ENCODE measurements around the gene DOCK11.

The DOCK11 gene

DNA sequence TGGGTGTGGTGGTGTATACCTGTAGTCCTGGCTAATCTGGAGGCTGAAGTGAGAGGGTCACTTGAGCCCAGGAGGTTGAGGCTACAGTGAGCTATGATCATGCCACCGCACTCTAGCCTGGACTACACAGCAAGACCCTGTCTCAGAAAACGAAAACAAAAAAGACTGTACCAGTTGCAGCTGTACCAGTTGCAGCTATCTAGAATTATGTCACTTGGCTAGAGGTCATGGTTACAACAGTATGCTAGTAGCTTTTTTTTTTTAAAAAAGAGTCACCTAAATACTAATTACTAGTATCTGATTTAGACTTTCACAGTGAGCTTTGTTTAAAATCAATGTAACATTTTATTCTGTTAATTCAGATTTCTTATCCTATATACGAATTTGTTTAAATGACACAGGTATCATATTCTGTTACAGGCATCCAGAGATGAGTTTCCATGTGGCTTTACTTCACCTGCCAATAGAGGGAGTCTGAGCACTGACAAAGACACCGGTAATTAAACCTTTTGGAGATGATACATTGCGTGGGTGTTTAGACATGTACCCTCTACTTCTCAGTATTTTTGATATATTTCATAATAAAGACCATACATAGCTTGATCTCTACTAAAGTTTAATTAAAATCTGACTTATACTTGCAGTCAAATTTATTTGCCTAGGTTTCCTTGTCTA is 131.6 kb downstream of the DOCK11 start:
- Histone ChIP-seq H3K4me3 (ENCODE audit: low read depth, low read length) (no peak overlapping the region), H3K79me2 (no peaks in the 10 kb centered on the region), H3K4me2 (ENCODE audit: low read length) (no peak overlapping the region), H3K36me3 (ENCODE audit: control insufficient read depth, insufficient read depth, low read length) (no peaks in the 10 kb centered on the region), H3K27me3 (ENCODE audit: control insufficient read depth, insufficient read depth, low read length) (no peaks in the 10 kb centered on the region), H3K27ac (no peak overlapping the region), H3K4me1 (no peaks in the 10 kb centered on the region), H2AFZ (no peak overlapping the region), H3K9ac (no peak overlapping the region), H3K9me3 (ENCODE audit: control insufficient read depth, low read length) (no peaks in the 10 kb centered on the region)
- TF ChIP-seq, protein P1, sequence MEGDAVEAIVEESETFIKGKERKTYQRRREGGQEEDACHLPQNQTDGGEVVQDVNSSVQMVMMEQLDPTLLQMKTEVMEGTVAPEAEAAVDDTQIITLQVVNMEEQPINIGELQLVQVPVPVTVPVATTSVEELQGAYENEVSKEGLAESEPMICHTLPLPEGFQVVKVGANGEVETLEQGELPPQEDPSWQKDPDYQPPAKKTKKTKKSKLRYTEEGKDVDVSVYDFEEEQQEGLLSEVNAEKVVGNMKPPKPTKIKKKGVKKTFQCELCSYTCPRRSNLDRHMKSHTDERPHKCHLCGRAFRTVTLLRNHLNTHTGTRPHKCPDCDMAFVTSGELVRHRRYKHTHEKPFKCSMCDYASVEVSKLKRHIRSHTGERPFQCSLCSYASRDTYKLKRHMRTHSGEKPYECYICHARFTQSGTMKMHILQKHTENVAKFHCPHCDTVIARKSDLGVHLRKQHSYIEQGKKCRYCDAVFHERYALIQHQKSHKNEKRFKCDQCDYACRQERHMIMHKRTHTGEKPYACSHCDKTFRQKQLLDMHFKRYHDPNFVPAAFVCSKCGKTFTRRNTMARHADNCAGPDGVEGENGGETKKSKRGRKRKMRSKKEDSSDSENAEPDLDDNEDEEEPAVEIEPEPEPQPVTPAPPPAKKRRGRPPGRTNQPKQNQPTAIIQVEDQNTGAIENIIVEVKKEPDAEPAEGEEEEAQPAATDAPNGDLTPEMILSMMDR (IDR thresholded peaks at IDR 0.05), result no peak

DNA sequence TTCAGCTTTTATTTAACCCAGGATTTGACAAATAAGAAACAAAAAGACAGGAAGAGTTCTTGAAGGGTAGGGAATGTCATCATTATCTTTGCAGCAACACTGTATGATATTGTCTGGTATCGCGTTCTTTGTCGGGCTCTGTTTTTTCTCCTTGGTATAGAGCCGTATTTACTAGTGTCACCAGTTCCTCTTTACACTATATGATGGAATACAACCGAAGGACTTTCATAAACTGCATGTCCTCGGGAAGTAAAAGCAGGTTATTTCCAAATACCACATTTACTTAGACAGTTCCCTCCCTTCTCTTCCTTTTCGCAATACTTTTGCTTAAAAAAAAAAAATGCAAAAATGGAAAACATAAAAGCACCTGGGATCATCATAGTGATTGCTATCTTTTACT is 135.2 kb downstream of the DOCK11 start:
- H3K27ac ChIP-seq, result no peak overlapping the region
- no peak overlapping the region for H3K4me3 ChIP-seq (ENCODE audit: low read depth, low read length)
- H3K4me2 ChIP-seq (ENCODE audit: low read length), result no peak overlapping the region
- no peaks in the 10 kb centered on the region for H3K36me3 ChIP-seq (ENCODE audit: control insufficient read depth, insufficient read depth, low read length)
- no peaks in the 10 kb centered on the region for H3K79me2 ChIP-seq
- no peaks in the 10 kb centered on the region for H3K27me3 ChIP-seq (ENCODE audit: control insufficient read depth, insufficient read depth, low read length)
- no peaks in the 10 kb centered on the region for H3K9me3 ChIP-seq (ENCODE audit: control insufficient read depth, low read length)
- no peak overlapping the region for H2AFZ ChIP-seq
- no peaks in the 10 kb centered on the region for H3K4me1 ChIP-seq
- no peak overlapping the region for H3K9ac ChIP-seq
- TF ChIP-seq, protein P1 (IDR thresholded peaks at IDR 0.05), result no peak

DNA sequence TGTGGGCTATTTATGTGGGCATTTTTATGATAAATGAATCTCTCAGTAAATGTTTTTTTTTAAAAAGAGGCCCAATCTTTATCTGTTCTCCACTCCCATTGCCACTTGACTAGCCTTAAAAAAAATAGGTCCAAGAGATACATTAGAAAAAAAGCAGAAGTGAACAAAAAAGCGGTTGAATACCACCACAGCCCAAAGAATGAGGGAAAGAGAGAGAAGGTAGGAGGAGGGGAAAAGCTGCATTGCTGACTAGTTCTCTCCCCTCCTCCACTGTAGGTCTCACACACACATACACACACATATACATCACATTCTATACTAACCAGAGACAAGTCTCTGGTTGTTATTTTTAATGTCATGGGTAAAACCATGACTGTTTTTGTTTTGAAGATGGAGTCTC is 136.0 kb downstream of the DOCK11 start:
- H3K4me3 ChIP-seq (ENCODE audit: low read depth, low read length), result no peak overlapping the region
- no peak overlapping the region for H3K9ac ChIP-seq
- no peaks in the 10 kb centered on the region for H3K9me3 ChIP-seq (ENCODE audit: control insufficient read depth, low read length)
- H3K36me3 ChIP-seq (ENCODE audit: control insufficient read depth, insufficient read depth, low read length), result no peaks in the 10 kb centered on the region
- no peak overlapping the region for H2AFZ ChIP-seq
- H3K27me3 ChIP-seq (ENCODE audit: control insufficient read depth, insufficient read depth, low read length), result no peaks in the 10 kb centered on the region
- no peak overlapping the region for H3K4me2 ChIP-seq (ENCODE audit: low read length)
- H3K4me1 ChIP-seq, result no peaks in the 10 kb centered on the region
- TF ChIP-seq, protein P1 (IDR thresholded peaks at IDR 0.05), result no peak
- no peak overlapping the region for H3K27ac ChIP-seq
- H3K79me2 ChIP-seq, result no peaks in the 10 kb centered on the region

DNA sequence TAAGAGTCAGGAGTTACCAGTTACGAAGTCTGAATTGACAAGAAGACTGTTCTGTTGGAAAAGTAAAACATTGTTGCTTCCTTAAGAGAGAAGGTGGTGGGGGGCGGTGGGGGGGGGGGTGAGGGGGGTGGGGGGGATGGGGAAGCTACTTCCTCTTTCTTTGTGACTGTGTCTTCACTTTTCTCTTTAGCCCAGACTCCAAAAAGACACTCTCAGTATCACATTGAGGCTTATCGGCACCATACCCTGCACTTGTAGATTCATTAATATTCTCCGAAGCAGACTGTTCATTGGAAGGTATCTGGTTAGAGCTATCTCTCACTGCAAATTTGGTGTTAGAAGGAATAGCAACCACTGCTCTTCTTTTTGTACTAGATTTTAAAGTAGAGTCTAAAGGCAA is 137.2 kb downstream of the DOCK11 start:
- Histone ChIP-seq H2AFZ (no peak overlapping the region), H3K9ac (no peak overlapping the region), H3K36me3 (ENCODE audit: control insufficient read depth, insufficient read depth, low read length) (no peaks in the 10 kb centered on the region), H3K4me3 (ENCODE audit: low read depth, low read length) (no peak overlapping the region), H3K4me2 (ENCODE audit: low read length) (no peak overlapping the region), H3K4me1 (no peaks in the 10 kb centered on the region), H3K9me3 (ENCODE audit: control insufficient read depth, low read length) (no peaks in the 10 kb centered on the region), H3K79me2 (no peaks in the 10 kb centered on the region), H3K27ac (no peak overlapping the region), H3K27me3 (ENCODE audit: control insufficient read depth, insufficient read depth, low read length) (no peaks in the 10 kb centered on the region)
- TF ChIP-seq, protein P1 (IDR thresholded peaks at IDR 0.05), result no peak

DNA sequence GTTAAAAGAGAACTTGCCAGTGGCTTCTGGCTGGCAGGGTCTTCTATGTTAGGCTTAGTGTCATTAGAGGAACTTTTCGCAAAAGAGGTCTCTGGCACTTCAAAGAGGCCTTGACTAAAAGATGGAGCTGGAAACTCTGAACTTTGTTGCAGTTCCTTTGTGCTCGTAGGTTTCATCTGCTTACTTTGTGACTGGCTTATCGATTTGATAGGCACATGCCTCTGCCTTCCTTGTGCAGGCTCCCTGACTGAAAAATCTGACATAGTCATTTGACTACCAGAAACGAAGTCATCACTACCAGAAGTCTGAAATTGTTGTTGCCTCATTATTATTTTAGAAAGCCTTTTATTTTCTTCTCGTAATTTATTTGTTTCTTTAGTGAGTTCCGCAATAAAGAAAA is 137.9 kb downstream of the DOCK11 start:
- no peak overlapping the region for H3K27ac ChIP-seq
- H3K9ac ChIP-seq, result no peak overlapping the region
- H3K36me3 ChIP-seq (ENCODE audit: control insufficient read depth, insufficient read depth, low read length), result no peaks in the 10 kb centered on the region
- no peak overlapping the region for H3K4me3 ChIP-seq (ENCODE audit: low read depth, low read length)
- no peaks in the 10 kb centered on the region for H3K4me1 ChIP-seq
- no peak overlapping the region for H2AFZ ChIP-seq
- no peaks in the 10 kb centered on the region for H3K9me3 ChIP-seq (ENCODE audit: control insufficient read depth, low read length)
- H3K27me3 ChIP-seq (ENCODE audit: control insufficient read depth, insufficient read depth, low read length), result no peaks in the 10 kb centered on the region
- H3K79me2 ChIP-seq, result no peaks in the 10 kb centered on the region
- TF ChIP-seq, protein P1 (IDR thresholded peaks at IDR 0.05), result no peak
- no peak overlapping the region for H3K4me2 ChIP-seq (ENCODE audit: low read length)

Measured in parathyroid adenoma (tissue), 2 donors.